HG02943 (cell line): Measurements from ENCODE around the gene NRXN3.
"Not testable (repeated sequence)": the region's sequence is repeated elsewhere in the genome, so short reads cannot be mapped to it uniquely, and the experiment has no call there.

Source experiments
- ATAC-seq: cut with Tn5 transposase; IDR thresholded peaks from one replicate; pipeline ENCODE4 v1.9.1; 2021; ENCODE audit warnings: mild to moderate bottlenecking, low read depth, moderate library complexity; ENCODE audit not compliant: unreplicated experiment

NRXN3 gene

DNA sequence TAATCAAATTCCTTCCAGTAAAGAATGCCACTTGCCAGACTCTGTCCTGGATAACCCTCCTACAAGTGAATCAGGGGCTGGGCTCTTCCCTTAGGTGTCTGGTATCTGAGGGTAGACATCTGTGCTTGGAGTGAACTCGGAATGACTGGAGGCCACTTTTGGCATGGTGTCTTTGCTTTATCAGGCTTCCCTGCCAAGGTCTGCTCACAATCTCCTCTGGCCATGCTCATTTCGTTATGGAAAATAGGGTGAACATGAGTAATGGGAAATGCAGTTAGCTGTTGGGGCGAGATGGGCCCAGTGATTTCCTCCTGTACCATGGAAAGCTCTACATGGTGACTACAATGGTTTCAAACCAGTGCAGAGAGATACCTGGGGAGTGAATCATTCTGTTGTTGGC lies 212.9 kb downstream of the NRXN3 start:
- no peak for ATAC-seq

DNA sequence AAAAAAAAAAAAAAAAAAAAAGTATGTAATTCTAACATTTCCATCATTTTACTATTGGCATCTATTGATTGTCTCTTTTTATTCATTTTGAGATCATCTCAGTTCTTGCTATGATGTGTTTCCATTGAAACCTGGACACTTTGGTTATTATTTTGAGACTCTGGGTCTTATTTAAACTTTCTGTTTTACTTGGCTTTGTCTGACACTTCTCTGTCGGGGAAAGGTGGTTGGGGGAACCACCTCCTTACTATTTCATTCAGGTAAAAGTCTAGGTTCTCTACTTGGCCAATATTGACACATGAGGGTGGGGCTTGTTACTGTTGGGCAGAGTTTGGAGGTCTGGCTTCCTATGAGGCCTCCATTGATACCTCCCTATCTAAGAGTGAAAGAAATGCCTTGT lies 228.0 kb downstream of the NRXN3 start:
- ATAC-seq, result no peak

DNA sequence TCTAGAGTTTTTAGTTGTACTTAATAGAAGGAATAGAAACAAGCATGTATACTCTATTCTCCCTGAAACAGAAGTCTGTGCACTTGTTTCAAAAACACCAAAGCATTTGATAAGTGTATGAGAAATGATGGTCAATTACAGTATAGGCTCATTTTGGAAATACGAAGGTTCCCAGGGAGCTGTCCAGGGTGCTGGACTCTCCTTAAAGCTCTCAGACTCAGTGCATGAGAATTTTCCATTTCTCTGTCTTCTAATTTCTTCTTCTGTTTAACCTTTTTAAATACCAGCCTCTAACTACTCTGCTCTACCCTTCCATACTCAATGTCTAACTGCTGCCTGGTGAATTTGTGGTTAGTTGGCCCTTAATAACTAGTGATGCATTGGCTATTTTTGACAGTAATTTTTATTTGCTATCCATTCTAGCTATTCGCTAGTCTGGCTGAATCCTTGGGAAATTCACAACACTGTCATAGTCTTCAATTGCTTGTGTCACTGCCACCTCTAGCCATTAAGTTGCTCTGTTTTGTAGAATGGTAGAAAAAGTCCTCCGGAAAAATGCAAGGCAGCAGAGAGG lies 229.2 kb downstream of the NRXN3 start:
- ATAC-seq, result no peak

DNA sequence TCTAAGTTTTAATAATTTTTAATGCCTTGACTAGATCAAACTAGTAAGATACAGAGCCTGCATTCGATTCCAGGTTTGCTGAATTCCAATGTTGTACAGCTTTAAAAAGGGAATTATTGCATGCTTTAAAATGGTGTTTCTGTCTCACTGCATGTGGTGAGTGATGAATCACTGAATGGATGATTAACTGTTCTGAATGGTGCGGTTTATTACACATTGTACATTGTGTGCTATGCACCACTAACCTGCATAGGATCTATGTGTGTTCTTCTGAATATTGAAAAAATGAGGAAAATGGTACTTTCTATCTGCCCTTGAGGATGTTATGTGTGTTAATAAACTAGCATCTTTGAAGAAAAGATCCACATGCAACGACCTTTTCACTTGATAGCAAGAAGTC lies 231.7 kb downstream of the NRXN3 start:
- no peak for ATAC-seq

DNA sequence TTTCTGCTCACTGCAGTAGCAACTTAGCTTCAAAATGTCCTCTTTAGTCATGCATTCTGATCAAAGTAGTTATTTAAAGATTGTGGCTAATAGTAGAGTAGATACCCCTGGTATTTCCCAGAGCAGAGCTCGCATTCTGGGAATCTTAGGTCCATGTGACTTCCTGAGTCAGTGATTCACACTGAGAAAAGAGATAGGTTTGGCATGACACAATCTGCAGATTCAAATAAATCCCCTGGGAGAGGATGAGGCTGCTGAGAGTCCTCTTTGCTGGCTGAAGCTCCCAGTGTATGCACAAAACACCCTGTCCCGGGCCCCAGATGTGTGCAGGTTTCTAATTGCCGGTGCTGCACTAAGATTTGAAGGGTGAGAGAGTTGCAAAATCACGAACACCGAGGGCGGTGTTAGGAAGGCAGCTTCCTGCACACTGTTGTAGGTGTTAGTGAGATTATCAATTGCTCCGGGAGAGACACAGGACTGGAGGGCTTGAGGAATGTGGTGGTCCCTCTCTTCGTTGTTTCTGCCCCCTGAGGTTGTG lies 233.2 kb downstream of the NRXN3 start:
- no peak for ATAC-seq

DNA sequence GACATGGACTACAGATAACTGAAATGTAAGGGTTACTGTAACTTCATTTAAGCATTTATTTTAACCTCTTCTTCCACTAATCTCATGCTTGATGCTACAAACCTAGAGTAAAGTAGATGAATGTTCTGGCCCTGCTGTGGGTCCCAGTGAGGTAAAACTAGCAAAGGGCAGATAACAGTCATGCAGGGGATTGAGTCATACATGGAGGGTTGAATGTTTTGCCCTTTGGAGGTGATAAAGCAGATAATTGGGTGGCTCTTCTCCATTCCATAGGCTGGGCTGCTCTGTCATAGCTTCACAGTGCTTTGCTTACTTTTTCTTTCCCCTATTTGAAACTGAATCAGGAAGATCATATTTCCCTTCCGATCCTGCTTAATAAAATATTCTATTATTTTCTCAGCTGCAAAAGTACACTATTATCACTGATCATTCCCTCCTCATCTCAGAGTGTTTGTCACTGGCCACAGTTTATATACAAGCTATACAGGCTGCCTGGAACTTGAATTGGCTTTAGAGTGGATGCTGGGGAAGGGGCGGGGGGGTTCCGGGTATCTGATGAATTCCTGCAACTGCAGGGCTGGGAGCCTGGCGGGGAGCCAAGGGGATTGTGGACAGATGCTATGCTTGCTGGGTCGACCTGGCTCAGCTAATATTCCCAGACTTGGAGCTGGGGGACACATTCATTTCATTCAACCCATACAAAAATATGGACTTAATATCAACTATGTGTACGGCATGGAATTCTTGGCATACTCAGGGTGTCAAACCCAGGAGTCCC lies 235.1 kb downstream of the NRXN3 start:
- ATAC-seq, result no peak

DNA sequence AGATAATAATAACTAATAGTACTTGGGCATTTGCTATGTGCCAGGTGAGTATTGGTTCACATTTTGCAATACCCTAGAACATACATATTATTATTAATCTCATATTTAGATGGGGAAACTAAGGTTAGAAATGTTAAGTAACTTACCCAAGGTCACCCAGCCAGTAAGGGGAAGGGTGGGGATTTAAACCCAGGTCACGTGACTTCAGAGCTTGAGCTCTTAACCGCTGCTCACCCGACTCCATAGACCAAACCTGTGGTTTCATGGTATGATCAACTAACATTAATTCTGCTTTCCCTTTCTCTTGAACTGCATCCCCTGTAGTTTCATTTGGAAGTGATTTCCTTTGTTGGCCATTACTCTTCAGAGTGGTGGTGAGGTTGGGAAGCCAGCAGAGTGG lies 242.3 kb downstream of the NRXN3 start:
- no peak for ATAC-seq

DNA sequence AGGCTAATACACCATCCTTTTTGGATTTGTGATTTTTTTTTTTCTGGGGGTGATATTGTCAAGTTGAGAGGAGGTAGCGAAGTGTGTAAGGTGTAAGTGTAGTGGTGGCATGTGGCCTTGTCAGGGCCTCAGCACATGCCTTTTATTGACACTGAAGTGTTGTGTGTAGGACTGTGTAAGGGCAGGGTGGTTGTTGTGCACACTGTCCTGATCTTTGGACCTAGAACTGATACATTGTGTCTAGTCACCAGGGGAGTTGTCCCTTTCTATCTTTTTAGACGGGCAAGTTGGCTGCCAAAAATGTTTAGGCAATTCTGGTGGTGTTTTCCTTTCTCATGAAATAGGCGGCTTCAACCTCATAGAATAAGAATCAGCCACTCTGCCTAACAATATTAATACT lies 244.0 kb downstream of the NRXN3 start:
- no peak for ATAC-seq

DNA sequence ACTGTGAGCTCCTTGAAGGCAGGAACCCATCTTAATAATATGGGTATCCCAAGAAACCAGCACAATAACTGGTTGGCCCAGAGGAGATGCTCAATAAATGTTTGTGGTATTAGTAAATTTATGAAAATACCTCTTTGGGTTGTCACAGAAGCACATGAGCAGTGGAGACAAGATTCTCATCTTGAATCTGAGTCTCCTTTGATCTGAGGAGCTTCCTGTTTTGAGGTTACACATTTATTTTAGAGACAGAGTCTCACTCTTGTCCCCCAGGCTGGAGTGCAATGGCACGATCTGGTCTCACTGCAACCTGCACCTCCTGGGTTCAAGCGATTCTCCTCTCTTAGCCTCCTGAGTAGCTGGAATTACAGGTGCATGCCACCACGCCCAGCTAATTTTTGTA lies 247.4 kb downstream of the NRXN3 start:
- no peak for ATAC-seq

DNA sequence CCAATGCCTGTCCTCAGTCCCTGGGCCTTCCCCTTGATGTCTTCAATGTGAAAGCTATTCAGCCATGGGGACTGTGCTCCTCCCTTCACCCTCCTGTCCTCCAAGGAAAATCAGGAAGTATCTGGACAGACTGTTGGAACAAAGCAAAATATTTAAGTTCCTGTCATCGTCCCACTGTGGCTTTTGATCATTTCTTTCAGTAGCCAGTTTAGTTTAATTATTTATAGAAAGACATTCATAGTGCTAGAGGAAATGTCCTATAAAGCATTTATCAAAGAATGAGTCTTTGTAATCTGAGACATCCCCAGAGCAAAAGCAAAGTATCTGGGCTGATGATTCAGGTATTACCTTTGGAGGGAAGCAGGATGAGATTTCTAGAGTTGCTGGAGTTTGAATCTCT lies 254.1 kb downstream of the NRXN3 start:
- no peak for ATAC-seq

DNA sequence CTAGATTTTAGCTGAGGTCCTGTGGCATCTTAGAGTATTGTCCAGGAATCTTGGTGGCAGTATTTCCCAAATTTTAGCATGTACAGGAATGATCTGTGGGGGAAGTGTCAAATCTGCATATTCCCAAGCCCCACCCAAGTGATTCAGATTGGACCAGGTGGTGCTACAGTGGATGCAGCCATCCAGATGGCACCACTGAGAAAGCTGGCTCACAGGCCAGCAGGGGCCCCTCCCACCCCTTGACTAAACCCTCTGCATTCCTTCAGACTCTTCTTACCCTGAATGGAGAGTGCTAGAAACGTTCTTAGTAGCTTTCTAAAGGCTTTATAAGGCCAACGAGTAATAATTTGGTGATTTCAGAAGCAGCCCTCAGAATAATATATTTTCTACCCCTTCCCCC lies 255.2 kb downstream of the NRXN3 start:
- ATAC-seq, result no peak

DNA sequence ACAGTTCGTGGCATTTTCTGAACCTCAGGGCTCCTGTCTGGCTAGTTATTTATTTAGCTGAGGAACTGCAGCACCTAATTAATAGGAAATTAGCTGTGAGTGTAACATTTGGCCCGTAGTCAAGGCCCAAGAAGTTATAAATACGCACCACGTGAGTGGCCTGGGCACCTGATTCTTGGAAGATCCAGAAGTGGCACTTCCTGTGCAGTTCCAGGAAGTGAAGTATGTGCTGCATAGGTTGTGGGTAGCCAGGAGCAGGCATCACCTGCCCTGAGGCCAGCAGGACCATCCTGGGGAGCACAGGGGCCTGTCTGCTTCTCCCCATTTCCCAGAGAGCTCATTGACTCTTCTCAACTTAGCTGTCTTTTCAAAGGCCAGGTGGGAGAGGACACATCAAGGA lies 255.6 kb downstream of the NRXN3 start:
- no peak for ATAC-seq

DNA sequence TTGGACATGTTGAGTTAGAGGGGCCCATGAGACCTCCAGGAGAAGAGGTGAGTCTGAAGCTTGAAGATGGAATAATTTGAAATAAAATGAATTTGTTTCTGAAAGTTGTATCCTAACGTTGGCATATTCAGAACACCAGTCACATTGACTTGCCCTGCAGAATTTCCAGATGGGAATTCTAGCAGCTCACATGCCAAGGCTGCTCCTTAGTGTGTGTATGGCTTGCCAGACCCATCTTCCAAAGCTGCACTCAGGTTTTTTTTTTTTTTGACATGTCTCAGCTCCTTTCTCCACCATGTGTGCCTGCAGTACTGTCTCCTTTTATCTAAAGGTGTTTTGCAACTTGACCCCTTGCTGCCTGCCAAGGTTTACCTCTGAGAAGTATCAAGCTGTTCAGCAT lies 261.9 kb downstream of the NRXN3 start:
- ATAC-seq, result no peak

DNA sequence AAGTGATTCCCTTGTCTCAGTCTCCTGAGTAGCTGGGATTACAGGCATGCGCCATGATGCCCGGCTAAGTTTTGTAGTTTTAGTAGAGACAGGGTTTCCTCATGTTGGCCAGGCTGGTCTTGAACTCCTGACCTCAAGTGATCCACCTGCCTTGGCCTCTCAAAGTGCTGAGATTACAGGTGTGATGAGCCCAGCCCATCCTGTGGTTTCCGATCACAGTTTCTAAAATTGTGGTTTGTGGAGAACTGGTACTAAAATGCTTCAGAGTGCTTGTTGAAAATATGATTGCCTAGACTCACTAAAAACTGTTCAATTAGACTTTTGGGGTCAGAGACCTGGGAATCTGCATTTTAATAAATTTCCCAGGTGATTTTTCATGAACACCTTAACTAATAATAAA lies 267.3 kb downstream of the NRXN3 start:
- not testable (repeated sequence) for ATAC-seq

DNA sequence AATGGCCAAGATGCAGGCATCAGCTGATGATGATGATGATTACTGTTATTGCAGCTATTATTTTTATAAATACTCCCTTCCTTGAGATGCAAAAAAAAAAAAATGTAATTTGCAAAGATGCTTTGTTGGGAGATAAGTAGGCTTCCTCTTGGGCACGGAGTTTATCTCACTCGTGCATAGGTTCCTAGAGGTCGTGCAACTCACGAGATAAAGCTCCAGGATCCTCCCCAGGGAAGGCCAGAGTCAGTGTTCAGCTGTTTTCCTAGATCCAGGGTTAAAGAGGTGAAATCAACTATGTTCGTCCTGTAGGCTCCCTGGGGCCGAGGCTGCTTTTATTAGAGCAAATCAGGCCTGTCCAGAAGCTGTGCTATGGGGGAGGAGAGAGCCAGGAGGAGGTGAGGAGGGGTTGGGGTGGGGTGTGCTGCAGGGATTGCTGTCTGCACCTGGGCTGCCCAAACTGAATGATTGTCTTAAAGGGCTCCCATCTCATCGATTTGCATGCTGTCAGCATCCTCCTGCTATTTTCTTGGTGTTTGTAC lies 270.3 kb downstream of the NRXN3 start:
- no peak for ATAC-seq

DNA sequence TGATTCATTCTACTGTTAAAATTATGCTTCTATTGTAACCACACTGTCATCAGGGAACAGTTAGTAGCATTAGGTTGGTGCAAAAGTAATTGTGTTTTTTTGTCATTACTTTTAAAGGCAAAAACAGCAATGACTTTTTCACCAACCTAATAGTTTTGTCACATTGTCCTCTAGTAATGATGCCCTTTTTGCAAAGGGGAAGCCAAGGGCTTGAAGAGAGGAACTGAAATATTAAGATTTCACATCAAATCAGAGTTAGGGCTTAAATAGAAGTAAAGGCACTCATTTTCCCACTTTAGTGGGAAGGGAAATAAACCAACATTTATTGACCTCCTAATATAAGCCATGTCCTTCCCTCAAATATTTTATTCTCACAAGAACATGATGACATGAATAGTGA lies 273.7 kb downstream of the NRXN3 start:
- no peak for ATAC-seq

DNA sequence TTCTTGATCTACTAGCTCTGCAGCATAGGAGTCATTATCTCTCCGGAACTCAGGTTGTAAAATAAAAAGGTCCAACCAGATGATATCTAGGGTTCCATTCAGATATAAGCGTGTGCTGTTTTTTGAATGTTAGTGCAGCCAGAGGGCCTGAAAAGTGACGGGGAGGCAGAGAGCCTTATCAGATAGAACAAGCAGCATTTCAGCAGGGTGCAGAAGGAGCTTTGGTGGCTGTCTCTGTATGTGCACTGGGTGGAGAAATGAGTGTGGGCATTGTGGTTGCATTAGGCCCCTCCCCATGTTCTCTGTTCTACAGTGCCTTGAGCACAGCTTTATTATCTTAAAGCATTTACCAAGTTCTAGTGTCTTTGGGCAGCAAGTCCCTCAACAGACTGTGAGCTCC lies 275.1 kb downstream of the NRXN3 start:
- no peak for ATAC-seq

DNA sequence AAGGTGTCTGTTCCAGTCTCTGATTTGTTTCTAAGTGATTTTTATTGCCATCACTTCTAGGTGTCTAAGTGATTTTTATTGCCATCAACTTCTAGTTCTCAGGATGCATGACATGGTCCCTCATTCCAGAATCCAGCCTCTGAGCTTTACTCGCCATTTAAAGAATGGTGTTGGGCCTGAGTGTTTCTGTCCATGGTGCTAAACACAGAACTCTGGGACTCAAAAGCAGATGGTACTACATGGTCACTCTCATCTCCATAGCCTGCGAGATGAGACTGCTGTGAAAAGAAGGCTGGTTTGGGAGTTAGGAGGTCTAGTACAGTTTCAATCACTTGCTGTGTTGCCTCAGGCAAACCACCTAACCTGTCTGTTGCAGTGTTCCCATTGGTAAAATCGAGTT lies 276.6 kb downstream of the NRXN3 start:
- ATAC-seq, result no peak

DNA sequence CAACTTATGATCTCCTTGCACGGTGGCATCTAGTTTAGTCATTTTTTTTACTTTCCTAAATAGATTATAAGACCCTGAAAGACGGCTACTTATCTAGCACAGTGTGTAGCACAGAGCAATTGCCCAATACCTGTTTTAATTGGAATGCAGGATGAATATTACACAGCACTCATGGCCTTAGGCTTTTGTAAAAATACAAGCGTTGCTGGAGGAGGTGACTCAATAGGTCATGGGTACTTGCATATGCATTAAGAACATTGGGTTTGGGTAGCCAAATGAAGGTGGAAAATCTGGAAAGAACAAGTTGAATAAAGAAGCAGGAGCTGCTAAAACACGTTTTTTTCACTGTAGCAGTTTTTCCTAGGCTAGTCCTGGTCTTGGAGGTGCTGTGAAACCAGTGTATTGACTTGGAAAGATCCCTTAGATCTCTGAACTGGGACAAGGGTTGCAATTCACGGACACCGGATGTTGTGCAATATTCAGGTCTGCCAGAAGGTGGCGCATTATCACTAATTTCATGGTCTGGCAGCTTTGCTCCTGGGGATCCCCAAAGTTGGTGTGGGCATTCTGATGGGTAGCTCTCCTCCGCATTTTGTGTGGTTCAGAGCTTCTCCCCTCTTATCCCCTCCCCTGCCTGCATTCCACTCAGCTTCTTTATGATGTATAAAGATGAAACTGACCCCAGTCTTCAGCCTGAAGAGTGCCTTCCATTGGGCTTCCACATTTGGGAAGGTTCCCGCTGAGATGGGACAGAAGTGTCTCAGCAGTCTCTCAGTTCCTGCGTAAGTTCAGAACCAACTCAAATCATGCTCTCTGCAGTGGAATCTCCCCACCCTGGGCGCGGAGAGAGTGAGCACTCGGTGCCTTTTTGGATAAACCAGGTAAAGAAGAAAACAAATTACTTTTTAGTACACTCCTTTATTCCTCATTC lies 278.3 kb downstream of the NRXN3 start:
- ATAC-seq, result no peak

DNA sequence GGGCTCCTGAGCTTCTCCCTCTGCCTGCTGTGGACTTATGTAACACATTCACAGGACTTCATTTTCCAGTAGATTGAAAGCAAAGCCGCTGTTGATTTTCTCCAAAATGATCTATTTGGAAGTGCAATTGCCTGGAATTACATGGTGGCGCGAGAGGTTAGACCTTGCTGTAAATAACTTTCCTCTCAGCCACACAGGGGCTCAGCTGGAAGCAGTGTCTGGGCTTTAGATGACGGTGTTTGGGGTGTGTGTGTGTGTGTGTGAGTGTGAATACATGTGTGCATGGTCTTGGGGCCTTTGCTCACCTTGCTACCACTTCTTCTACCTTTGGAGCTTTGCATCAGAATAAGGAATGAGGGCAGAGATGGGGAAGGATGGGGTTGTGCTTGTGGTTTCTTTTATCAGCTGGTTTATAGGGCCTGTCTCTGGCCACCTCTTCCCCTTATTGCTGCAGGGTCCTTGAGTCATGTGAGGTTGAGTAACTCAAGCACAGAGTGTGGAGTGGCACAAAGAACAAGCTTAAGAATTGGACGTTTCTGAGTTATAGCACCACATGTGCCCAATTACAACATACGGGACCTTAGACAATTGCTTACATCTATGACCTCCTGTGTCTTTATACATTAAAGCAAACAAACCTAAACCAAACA lies 280.6 kb downstream of the NRXN3 start:
- ATAC-seq, result no peak
